Measurements from ENCODE around the gene GALNTL6.

- no peak for TF ChIP-seq CTCF (IDR thresholded peaks at IDR 0.05)
- no peak for TF ChIP-seq EZH2 (IDR thresholded peaks at IDR 0.05; ENCODE audit: borderline replicate concordance, insufficient read depth, low read depth, low read length, poor library complexity, severe bottlenecking)
Observed at GRCh38 chr4:172220679-172221078, 407.5 kb downstream of the GALNTL6 start.
